Gastroesophageal sphincter (tissue), 4 donors: ENCODE results near the gene NFIX. TPM values are rescaled to one million over a fixed set of nuclear protein-coding genes. Genes with fewer than 3 reads are reported as not detected.
A peak's percentile ranks its signal among the peaks of the same experiment; 100 is the strongest.

Experiments used
- ATAC-seq: fragments of 150-250 bp; one replicate; pipeline ENCODE4 v1.9.1; 2016; ENCODE audit warnings: mild to moderate bottlenecking, moderate library complexity
- H3K27ac ChIP-seq, 4 donors: fragments of 200-600 bp; sonication (generic) in 3 of 4; 1 replicate in 3 of 4; 2 replicates in 1 of 4; pipeline ENCODE4 v1.5.1; 2016 to 2019
- H3K27me3 ChIP-seq: fragments of 200-600 bp; sonication (generic); one replicate; pipeline ENCODE4 v1.5.1; 2019
- H3K36me3 ChIP-seq, 2 donors: fragments of 200-600 bp; sonication (generic); one replicate each; pipeline ENCODE4 v1.5.1; 2019; ENCODE audit warnings: control low read depth in 1 of 2
- H3K4me1 ChIP-seq, 3 donors: fragments of 200-600 bp; sonication (generic); 1 replicate in 2 of 3; 2 replicates in 1 of 3; pipeline ENCODE4 v1.5.1; 2016 to 2019; ENCODE audit warnings: control low read depth in 2 of 3
- H3K4me3 ChIP-seq, 2 donors: fragments of 200-600 bp; sonication (generic); one replicate each; pipeline ENCODE4 v1.5.1; 2019; ENCODE audit warnings: mild to moderate bottlenecking in 1 of 2, moderate library complexity in 1 of 2
- H3K9me3 ChIP-seq, 3 donors: fragments of 200-600 bp; sonication (generic); one replicate each; pipeline ENCODE4 v1.5.1; 2017 to 2019; ENCODE audit warnings: control low read depth in 2 of 3
- EP300 ChIP-seq: sonication (generic); formaldehyde crosslinking; IDR thresholded peaks from one replicate; pipeline ENCODE4 v1.6.1; 2017; ENCODE audit warnings: antibody characterized with exemption, mild to moderate bottlenecking
- POLR2A ChIP-seq, 2 donors: fragments of 450-650 bp; IDR thresholded peaks; one replicate each; pipeline ENCODE4 v1.6.1; 2017; ENCODE audit warnings: antibody characterized with exemption in 2 of 2, mild to moderate bottlenecking in 2 of 2, moderate library complexity in 1 of 2
- POLR2AphosphoS5 ChIP-seq: sonication (generic); formaldehyde crosslinking; IDR thresholded peaks from one replicate; pipeline ENCODE4 v1.6.1; 2017; ENCODE audit warnings: antibody characterized with exemption
- WGBS, 2 donors: methylation state at CpG; one replicate each; pipeline ENCODE4 v1.1.5; 2018; ENCODE audit warnings: low coverage in 1 of 2; 5-methylcytosine and 5-hydroxymethylcytosine counted together
- total RNA-seq, 4 donors: library from RNA; depleted of rRNA; stranded (reverse); fragments of >200 nt; gene quantifications; one replicate each; pipeline ENCODE4 v1.1.0, GENCODE V29; 2016
- TF ChIP-seq, protein P1 (sequence below), 4 experiments: fragments of 200-600 bp in 2 of 4; fragments of 450-650 bp in 2 of 4; sonication (generic) in 1 of 4; IDR thresholded peaks; one replicate each; pipeline ENCODE4 v1.5.1; 2017 to 2019; ENCODE audit warnings: antibody characterized with exemption in 4 of 4, mild to moderate bottlenecking in 2 of 4, moderate library complexity in 2 of 4

NFIX gene
- total RNA-seq, 4 donors from 2014 or later, result 44.7 to 145 (median 72.4) TPM

DNA sequence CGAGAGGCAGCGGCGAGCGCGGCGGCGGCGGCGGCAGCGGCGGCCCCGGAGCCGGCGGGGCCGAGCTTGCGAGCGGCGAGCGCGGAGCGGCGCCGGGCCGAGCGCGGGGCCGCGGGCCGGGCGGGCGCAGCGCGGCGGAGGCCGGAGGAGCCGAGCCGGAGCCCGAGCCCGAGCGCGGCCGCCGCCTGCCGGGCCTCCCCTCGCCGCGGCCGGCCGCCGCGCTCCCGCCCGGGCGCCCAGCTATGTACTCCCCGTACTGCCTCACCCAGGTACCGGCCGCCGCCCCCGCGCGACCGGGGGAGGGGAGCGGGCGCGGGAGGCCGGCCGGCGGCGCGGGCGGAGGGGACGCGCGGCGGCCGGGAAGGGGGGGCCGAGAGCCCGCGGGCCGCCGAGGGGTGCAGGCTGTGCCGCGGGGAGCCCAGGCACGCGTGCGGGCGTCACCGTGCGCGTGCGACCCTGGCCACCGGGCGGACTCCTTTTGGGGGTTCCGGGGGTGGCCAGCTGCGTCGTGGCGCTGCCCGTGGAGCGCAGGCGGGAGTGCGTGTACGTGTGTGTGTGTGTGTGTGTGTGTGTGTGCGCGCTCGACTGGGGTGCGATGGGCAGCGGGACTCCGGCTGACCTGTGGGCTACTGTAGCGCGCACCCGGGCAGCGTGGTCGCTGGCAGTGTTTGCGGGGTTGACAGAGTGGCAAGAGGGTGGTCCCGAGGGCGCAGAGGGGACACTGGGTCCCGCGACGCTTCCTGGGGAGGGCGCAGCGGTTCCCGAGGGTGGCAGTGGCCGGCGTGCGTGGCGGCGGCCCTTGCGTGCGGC lies 526 bp downstream of the NFIX start:
- H3K4me1 ChIP-seq, result peaks cover 0 to 52% (median 35%) of the 10 kb centered on the region in 3 donors
- WGBS, 2 donors, result no CpG with 5 or more reads among the region's 129 CpGs
- peak overlapping the region; percentile 50 to 91 for H3K4me3 ChIP-seq
- no peaks in the 10 kb centered on the region for H3K9me3 ChIP-seq
- H3K27ac ChIP-seq, result peak overlapping the region; percentile 49 to 98 (median 94)
- peak; percentile 35 for ATAC-seq
- no peak for TF ChIP-seq POLR2AphosphoS5
- TF ChIP-seq, protein P1, sequence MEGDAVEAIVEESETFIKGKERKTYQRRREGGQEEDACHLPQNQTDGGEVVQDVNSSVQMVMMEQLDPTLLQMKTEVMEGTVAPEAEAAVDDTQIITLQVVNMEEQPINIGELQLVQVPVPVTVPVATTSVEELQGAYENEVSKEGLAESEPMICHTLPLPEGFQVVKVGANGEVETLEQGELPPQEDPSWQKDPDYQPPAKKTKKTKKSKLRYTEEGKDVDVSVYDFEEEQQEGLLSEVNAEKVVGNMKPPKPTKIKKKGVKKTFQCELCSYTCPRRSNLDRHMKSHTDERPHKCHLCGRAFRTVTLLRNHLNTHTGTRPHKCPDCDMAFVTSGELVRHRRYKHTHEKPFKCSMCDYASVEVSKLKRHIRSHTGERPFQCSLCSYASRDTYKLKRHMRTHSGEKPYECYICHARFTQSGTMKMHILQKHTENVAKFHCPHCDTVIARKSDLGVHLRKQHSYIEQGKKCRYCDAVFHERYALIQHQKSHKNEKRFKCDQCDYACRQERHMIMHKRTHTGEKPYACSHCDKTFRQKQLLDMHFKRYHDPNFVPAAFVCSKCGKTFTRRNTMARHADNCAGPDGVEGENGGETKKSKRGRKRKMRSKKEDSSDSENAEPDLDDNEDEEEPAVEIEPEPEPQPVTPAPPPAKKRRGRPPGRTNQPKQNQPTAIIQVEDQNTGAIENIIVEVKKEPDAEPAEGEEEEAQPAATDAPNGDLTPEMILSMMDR (IDR thresholded peaks at IDR 0.05), result peak in 1 of 4 experiments; percentile 11
- TF ChIP-seq POLR2A (IDR thresholded peaks at IDR 0.05), result peak in 1 of 2 donors; percentile 7
- H3K27me3 ChIP-seq, result no peaks in the 10 kb centered on the region
- peaks cover 0 to 5% of the 10 kb centered on the region in 2 donors for H3K36me3 ChIP-seq

GRCh38 chr19:12996406-12997094 lies 1.3 kb downstream of the NFIX start:
- H3K36me3 ChIP-seq, result peaks cover 0 to 5% of the 10 kb centered on the region in 2 donors
- peak overlapping the region; percentile 50 to 91 for H3K4me3 ChIP-seq
- H3K27me3 ChIP-seq, result no peaks in the 10 kb centered on the region
- peaks cover 0 to 59% (median 43%) of the 10 kb centered on the region in 3 donors for H3K4me1 ChIP-seq
- H3K9me3 ChIP-seq, result no peaks in the 10 kb centered on the region
- TF ChIP-seq POLR2A (IDR thresholded peaks at IDR 0.05), result no peak
- TF ChIP-seq, protein P1 (IDR thresholded peaks at IDR 0.05), result peak in 1 of 4 experiments; percentile 37
- no peak for TF ChIP-seq POLR2AphosphoS5
- TF ChIP-seq EP300, result no peak
- H3K27ac ChIP-seq, result peak overlapping the region; percentile 49 to 98 (median 94)
- WGBS, 2 donors, result no CpG with 5 or more reads among the region's 52 CpGs
- peak; percentile 23 for ATAC-seq

DNA sequence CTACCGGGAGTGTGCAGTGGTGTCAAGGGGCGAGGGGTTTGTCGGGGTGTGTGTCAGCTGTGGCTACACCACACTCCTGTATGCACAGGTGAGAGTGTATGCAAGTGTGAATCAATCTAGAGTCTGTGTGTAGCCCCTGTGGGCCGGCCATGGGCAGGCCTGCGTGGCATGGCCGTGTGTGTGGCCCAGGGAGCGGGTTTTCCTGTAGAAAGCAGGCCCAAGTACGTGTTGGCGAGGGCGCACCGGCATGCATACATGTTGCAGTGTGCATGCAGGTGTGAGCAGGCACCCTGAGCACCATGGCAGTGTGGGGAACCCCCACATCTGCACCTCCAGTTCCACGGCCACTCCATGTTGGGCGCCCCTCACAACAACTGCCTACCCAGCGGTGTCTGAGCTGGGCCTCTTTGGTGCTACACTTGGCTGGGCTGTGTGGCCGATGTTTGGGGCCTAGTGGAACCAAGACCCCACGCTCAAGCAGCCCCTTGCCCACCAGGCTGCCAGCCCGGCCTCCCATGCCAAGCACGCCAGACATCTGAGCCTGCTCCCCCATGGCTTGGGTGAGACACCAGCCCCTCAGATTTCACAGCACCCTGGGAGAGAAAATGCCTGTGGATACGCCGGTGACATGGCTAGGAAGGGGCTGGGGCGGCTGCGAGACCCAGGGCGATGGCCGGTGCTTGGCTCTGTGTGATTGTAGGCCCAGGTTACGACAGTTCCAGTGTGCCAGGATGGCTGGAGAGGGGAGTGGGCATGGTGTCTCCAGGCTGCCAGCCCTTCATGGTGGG lies 2.1 kb downstream of the NFIX start:
- TF ChIP-seq, protein P1 (IDR thresholded peaks at IDR 0.05), result no peak
- TF ChIP-seq EP300 (no peak), POLR2A (IDR thresholded peaks at IDR 0.05) (no peak), POLR2AphosphoS5 (no peak)
- Histone ChIP-seq H3K36me3 (peaks cover 0 to 5% of the 10 kb centered on the region in 2 donors), H3K27me3 (no peaks in the 10 kb centered on the region), H3K9me3 (no peaks in the 10 kb centered on the region), H3K4me1 (peaks cover 0 to 68% (median 45%) of the 10 kb centered on the region in 3 donors), H3K27ac (peak overlapping the region; percentile 49 to 98 (median 94)), H3K4me3 (peak overlapping the region; percentile 50 to 91)
- no peak for ATAC-seq
- WGBS, 2 donors, result 59% methylated on average over 4 of the region's 25 CpGs; no CpG with 5 or more reads in 1 of the 2 donors

GRCh38 chr19:12997967-12998940 lies 3.0 kb downstream of the NFIX start:
- H3K4me1 ChIP-seq, result peaks cover 0 to 76% (median 52%) of the 10 kb centered on the region in 3 donors
- no peaks in the 10 kb centered on the region for H3K27me3 ChIP-seq
- H3K27ac ChIP-seq, result peak overlapping the region; percentile 36 to 98 (median 94)
- ATAC-seq, result no peak
- TF ChIP-seq, protein P1 (IDR thresholded peaks at IDR 0.05), result no peak
- TF ChIP-seq EP300 (no peak), POLR2AphosphoS5 (no peak), POLR2A (IDR thresholded peaks at IDR 0.05) (no peak)
- no peaks in the 10 kb centered on the region for H3K9me3 ChIP-seq
- H3K36me3 ChIP-seq, result peaks cover 0 to 5% of the 10 kb centered on the region in 2 donors
- 60 to 69% methylated on average over 10 to 12 of the region's 32 CpGs for WGBS, 2 donors
- H3K4me3 ChIP-seq, result peak overlapping the region in 1 of 2 donors; percentile 91
